CD4-positive, alpha-beta T cell (primary cell): ENCODE results near the gene CD44. TPM values are rescaled to one million over a fixed set of nuclear protein-coding genes. Genes with fewer than 3 reads are reported as not detected.

Experiments
- ATAC-seq: fragments of 200-7000 bp; cut with Tn5 transposase; one replicate; pipeline ENCODE4 v1.10.0; 2022; ENCODE audit warnings: mild to moderate bottlenecking; ENCODE audit not compliant: poor library complexity
- CTCF ChIA-PET: fragments of 350-600 bp; sonication (Branson Sonifier 250); formaldehyde crosslinking; loops from one replicate; lab custom pipeline; 2021; ENCODE audit warnings: antibody characterized with exemption, inconsistent platforms; lab: Charles Lee
- POLR2A ChIA-PET: fragments of 350-600 bp; sonication (Branson Sonifier 250); formaldehyde crosslinking; loops from one replicate; lab custom pipeline; 2021; ENCODE audit warnings: antibody characterized with exemption, inconsistent platforms; lab: Charles Lee
- DNase-seq, 14 experiments: peaks; one replicate each; pipeline ENCODE4 v3.0.0-alpha.2; 2013 to 2020; ENCODE audit warnings: mixed read lengths in 2 of 14
- H3K27ac ChIP-seq, 2 donors: one replicate each; pipeline versions ENCODE4 v1.5.1 to v1.7.0; 2013; ENCODE audit warnings: low read length in 2 of 2, low read depth in 1 of 2, mild to moderate bottlenecking in 1 of 2
- H3K27me3 ChIP-seq, 2 experiments: 1 replicate in 1 of 2; 2 replicates in 1 of 2; pipeline versions ENCODE4 v1.6.1 to v1.7.0; 2013; ENCODE audit warnings: low read length in 2 of 2, control low read depth in 1 of 2, mild to moderate bottlenecking in 1 of 2, moderate library complexity in 1 of 2; ENCODE audit not compliant: insufficient read depth in 2 of 2, control insufficient read depth in 1 of 2
- H3K36me3 ChIP-seq: one replicate; pipeline ENCODE4 v1.6.1; 2013; ENCODE audit warnings: low read length, control low read depth; ENCODE audit not compliant: insufficient read depth
- H3K4me1 ChIP-seq: one replicate; pipeline ENCODE4 v1.6.1; 2013; ENCODE audit warnings: low read length, control low read depth; ENCODE audit not compliant: insufficient read depth
- H3K4me3 ChIP-seq: one replicate; pipeline ENCODE4 v1.5.1; 2013; ENCODE audit warnings: mild to moderate bottlenecking, low read length, moderate library complexity
- H3K9me3 ChIP-seq, 2 experiments: 1 replicate in 1 of 2; 2 replicates in 1 of 2; pipeline versions ENCODE4 v1.6.1 to v1.7.0; 2013; ENCODE audit warnings: low read length in 2 of 2, mild to moderate bottlenecking in 2 of 2, control low read depth in 1 of 2, moderate library complexity in 1 of 2; ENCODE audit not compliant: control insufficient read depth in 1 of 2, insufficient read depth in 1 of 2
- H3K27ac Mint-ChIP-seq: one replicate; pipeline ENCODE4 v1.8.0; 2020; ENCODE audit warnings: mixed read lengths
- H3K27me3 Mint-ChIP-seq: one replicate; pipeline ENCODE4 v1.8.0; 2021; ENCODE audit warnings: mixed read lengths
- H3K36me3 Mint-ChIP-seq: one replicate; pipeline ENCODE4 v1.8.0; 2021; ENCODE audit warnings: low read depth, mixed read lengths
- H3K4me1 Mint-ChIP-seq: one replicate; pipeline ENCODE4 v1.8.0; 2021; ENCODE audit warnings: low read depth, mixed read lengths
- H3K4me3 Mint-ChIP-seq: one replicate; pipeline ENCODE4 v1.8.0; 2020; ENCODE audit warnings: mild to moderate bottlenecking, mixed read lengths
- H3K9me3 Mint-ChIP-seq: one replicate; pipeline ENCODE4 v1.8.0; 2020; ENCODE audit warnings: mixed read lengths
- CTCF ChIP-seq: fragments of 200-600 bp; IDR thresholded peaks from one replicate; pipeline ENCODE4 v1.8.0; 2022; ENCODE audit warnings: antibody characterized with exemption, mild to moderate bottlenecking
- intact Hi-C, 2 experiments: fragments of 100-400 bp; cut with DNase I in 1 of 2; cut with micrococcal nuclease in 1 of 2; formaldehyde crosslinking; loops; one replicate each; pipeline versions ENCODE4 v1.15.1 to v1.9.0; 2023 to 2025; cut with DNase I, micrococcal nuclease
- total RNA-seq, 174 experiments: library from RNA in 2 of 174; stranded (reverse) in 2 of 174; gene quantifications; one replicate each; pipeline ENCODE4 v1.2.3 and lab custom pipeline; 2021 to 2026

The CD44 gene
- total RNA-seq, 2 experiments from 2014 or later: 1,283 to 1,330 TPM

GRCh38 chr11:35206616-35207015 lies 67.6 kb downstream of the CD44 start:
- intact Hi-C loops: no loop called here
- Mint-ChIP-seq H3K36me3 (peaks cover 100% of the 10 kb centered on the region), H3K4me1 (peaks cover 87% of the 10 kb centered on the region), H3K27me3 (no peaks in the 10 kb centered on the region), H3K9me3 (peaks cover 13% of the 10 kb centered on the region), H3K4me3 (peak overlapping the region; percentile 59), H3K27ac (peak overlapping the region; percentile 71)
- peak; percentile 17 for ATAC-seq
- Histone ChIP-seq H3K27ac (no peak overlapping the region), H3K27me3 (no peaks in the 10 kb centered on the region), H3K9me3 (peaks cover 0 to 8% of the 10 kb centered on the region in 2 experiments), H3K4me3 (no peak overlapping the region), H3K4me1 (no peaks in the 10 kb centered on the region), H3K36me3 (peaks cover 99% of the 10 kb centered on the region)
- no peak for DNase-seq
- POLR2A ChIA-PET: no interaction called here
- no peak for TF ChIP-seq CTCF
- CTCF ChIA-PET: no interaction called here

DNA sequence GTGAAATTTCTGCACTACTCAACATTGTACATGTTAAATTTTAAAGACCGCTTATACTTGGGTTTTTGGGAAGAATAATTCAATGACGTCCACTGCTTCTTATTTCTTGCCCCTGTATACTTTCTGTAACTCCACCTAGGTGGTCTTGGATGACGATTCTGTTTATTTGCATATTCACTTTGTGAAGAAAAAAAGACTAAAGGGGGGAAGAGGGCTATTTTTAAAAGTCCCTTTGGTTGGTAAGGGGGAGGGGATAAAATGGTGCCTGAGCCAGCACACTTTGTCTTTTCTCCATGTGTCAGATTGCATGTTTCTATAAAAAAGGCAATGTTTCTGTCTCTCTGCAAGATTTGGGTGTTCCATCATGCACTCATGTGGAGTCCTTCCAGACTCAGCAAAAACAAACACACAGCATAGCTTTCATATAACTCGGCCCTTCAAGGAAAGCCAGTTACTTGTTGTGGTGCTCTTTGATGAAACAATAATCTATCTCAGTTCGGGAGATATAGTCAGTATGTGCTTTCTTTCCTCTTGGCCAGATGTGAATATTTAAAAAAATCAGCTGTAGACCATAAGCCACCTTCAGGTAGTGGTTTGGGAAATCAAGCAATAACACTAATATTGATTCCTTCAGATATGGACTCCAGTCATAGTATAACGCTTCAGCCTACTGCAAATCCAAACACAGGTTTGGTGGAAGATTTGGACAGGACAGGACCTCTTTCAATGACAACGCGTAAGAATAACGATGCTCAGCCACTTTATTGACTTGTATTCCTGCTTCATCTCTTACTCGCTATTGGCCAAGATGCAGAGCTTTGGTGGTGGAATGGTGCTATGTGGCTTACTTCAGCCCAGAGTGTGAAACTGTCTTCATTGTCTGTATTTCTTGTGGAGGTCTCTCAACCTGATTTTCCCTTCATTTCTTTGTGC lies 68.8 kb downstream of the CD44 start:
- Mint-ChIP-seq H3K9me3 (peaks cover 13% of the 10 kb centered on the region), H3K4me3 (peak overlapping the region; percentile 30), H3K36me3 (peaks cover 100% of the 10 kb centered on the region), H3K4me1 (peaks cover 87% of the 10 kb centered on the region), H3K27me3 (no peaks in the 10 kb centered on the region), H3K27ac (peak overlapping the region; percentile 71)
- H3K4me1 ChIP-seq: peaks cover 1% of the 10 kb centered on the region
- intact Hi-C loops: no loop called here
- H3K27ac ChIP-seq: no peak overlapping the region
- ChIA-PET POLR2A (interaction anchor here (0.6 to 1.1 kb wide), 2 partner anchors 41 to 144 kb away, joined by 3 read pairs; no protein-coding TSS in a partner anchor), CTCF (no interaction called here)
- ATAC-seq: no peak
- DNase-seq: no peak
- no peaks in the 10 kb centered on the region for H3K27me3 ChIP-seq
- no peak for TF ChIP-seq CTCF
- peaks cover 99% of the 10 kb centered on the region for H3K36me3 ChIP-seq
- H3K4me3 ChIP-seq: no peak overlapping the region
- H3K9me3 ChIP-seq: peaks cover 0 to 8% of the 10 kb centered on the region in 2 experiments

DNA sequence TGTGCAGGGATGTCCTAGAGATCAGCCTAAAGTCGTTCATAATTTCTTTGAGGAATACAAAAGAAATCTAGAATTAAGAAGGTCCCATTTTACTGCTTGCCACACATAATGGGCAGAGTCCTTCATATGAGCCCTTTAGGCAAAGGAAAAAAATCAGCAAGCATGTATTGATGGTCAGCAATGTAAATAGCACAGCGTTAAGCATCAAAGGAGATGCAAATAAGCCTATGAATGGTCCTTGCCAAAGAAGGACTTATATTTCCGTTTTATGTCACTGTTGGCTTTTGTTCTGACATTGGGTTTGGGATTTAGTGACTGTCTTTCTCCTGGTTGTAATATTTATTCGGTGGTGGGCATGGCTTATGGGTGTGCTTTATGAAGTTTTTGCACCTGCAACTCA lies 69.8 kb downstream of the CD44 start:
- H3K4me3 ChIP-seq: no peak overlapping the region
- ChIA-PET POLR2A (no interaction called here), CTCF (no interaction called here)
- ATAC-seq (no peak), DNase-seq (no peak)
- H3K4me3 Mint-ChIP-seq: no peak overlapping the region
- no peak for TF ChIP-seq CTCF
- peaks cover 100% of the 10 kb centered on the region for H3K36me3 Mint-ChIP-seq
- no peaks in the 10 kb centered on the region for H3K27me3 Mint-ChIP-seq
- intact Hi-C loops: no loop called here
- peak overlapping the region; percentile 71 for H3K27ac Mint-ChIP-seq
- peaks cover 98% of the 10 kb centered on the region for H3K36me3 ChIP-seq
- no peak overlapping the region for H3K27ac ChIP-seq
- H3K4me1 Mint-ChIP-seq: peaks cover 91% of the 10 kb centered on the region
- peaks cover 0 to 8% of the 10 kb centered on the region in 2 experiments for H3K9me3 ChIP-seq
- H3K27me3 ChIP-seq: no peaks in the 10 kb centered on the region
- H3K9me3 Mint-ChIP-seq: peaks cover 13% of the 10 kb centered on the region
- H3K4me1 ChIP-seq: peaks cover 12% of the 10 kb centered on the region
